Activated CD4-positive, alpha-beta T cell treated with anti-CD3 and anti-CD28 coated beads, Interleukin-2, amount 50 U/mL, for 24 hours (primary cell): Measurements from ENCODE around the gene CCT8L2.
"Not testable (repeated sequence)": the region's sequence is repeated elsewhere in the genome, so short reads cannot be mapped to it uniquely, and the experiment has no call there.

Experiments
- DNase-seq, 2 donors: peaks; one replicate each; pipeline ENCODE4 v3.0.0-alpha.2; 2020; ENCODE audit warnings: low read depth in 1 of 2, low spot score in 1 of 2

CCT8L2 gene

GRCh38 chr22:16592710-16593109 is at the start of gene CCT8L2:
TSS of gene CCT8L2 (minus strand) at chr22:16592810. CDS start at chr22:16592550, 260 bp downstream.
- not testable (repeated sequence) for DNase-seq

- DNase-seq, result not testable (repeated sequence)
Observed at GRCh38 chr22:16635442-16635841, 42.8 kb upstream of the CCT8L2 start.

- DNase-seq, result not testable (repeated sequence)
Observed at GRCh38 chr22:16634092-16634491, 41.5 kb upstream of the CCT8L2 start.

DNA sequence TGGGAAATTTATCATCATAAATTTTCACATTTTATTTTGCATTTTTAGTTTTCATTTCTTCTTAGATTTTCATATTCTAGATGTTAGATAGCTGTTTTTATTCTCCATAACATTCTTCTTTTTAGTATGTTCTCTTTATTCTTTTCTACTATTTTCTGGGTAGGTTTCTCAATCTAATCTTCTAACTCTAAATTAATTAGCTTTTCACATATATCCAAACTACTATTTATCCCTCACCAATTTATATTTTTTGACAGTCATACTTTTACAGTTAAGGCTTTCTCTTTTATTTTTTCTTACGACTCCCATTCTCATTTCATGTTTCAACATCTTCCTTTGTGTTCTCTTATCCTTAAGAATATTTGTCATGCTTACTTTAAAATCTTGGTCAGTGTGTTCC is 35.9 kb upstream of the CCT8L2 start:
- not testable (repeated sequence) for DNase-seq

DNA sequence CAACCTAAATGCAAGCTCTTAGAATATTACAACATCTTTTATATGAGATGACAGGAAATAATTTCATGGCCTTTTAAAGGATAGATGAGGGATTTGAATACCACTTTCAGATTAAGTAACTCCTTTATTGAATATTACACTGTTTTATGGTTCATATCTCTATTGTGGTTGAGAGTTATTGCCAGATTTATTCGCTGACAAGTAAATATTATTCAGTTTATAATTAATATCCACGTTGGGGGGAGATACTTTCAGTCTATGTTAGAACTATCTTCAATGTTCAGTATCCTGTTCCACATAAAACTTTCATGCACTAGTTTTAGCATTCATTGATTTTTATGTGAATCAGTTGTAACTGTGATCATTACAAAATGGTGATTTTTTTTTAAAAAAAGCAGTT is 32.4 kb upstream of the CCT8L2 start:
- not testable (repeated sequence) for DNase-seq

GRCh38 chr22:16623595-16623994 is 31.0 kb upstream of the CCT8L2 start:
- DNase-seq, result not testable (repeated sequence)

DNA sequence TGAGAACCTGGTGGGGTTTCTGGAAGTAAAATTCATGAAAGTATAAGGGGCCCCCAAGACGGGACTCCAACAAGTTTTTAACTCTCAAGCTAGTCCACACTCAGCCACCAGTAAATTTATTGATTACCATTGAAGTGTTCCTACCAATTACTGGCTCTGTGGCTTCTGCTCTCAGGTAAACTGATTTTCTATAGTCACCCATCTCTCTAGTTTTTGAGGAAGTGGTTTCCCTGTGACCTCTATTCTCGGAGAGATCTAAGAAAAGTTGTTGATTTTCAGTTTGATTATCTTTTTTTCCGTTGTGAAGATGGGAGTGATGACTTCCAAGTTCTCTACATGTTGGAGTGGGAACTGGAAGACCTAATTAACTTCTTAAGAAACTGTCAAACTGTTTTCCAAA is 24.9 kb upstream of the CCT8L2 start:
- DNase-seq, result not testable (repeated sequence)

- DNase-seq, result not testable (repeated sequence)
Observed at GRCh38 chr22:16616390-16616938, 23.9 kb upstream of the CCT8L2 start.

- DNase-seq, result not testable (repeated sequence)
Observed at GRCh38 chr22:16615606-16616245, 23.1 kb upstream of the CCT8L2 start.

GRCh38 chr22:16609548-16610261 is 17.1 kb upstream of the CCT8L2 start:
- DNase-seq, result no peak

DNA sequence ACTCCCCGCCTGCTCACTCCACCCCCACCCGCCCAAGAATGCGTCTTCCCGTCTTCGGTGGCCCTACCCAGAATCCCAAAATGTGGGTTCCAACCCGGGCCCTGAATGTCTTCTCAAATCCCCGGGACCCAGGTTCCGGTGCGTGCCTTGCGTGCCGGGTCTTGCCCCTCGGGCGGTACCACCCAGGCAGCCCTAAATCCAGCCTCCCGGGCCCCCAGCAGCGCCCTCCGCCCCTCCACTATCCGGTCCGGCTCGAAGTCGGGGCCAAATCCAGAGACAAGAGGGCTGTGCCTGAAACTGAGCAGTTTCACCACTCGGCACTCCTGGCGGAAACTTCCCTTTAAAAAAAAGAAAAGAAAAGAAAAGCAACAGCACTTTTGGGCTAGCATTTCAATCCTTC is 16.3 kb upstream of the CCT8L2 start:
- no peak for DNase-seq

DNA sequence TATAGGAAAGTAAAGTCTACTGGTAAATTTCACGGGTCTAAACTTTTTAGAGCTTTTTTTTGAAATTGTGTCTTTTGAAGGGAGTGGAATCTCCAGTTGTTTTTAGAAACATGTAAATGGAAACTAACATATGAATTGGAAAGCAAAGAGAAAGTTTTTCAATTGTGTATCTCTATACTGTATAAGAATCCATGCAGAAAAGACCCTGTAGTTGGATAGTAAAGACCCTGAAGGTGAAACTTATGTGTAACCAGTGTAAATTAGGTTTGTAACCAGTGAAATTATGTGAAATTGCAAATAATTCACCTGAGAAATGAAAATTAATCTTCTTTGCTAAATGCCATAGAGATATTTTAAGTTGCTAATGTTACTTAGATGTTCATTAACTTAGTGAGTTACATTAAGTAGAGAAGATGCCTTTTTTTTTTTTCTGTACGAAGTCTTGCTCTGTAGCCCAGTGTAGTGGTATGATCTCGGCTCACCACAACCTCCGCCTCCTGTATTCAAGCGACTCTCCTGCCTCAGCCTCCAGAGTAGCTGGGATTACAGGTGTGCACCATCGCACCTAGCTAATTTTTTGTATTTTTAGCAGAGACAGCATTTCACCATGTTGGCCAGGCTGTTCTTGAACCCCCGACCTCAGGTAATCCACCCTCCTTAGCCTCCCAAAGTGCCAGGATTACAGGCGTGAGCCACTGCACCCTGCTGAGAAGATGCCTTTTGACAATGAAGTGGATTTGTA is 11.8 kb upstream of the CCT8L2 start:
- not testable (repeated sequence) for DNase-seq

- not testable (repeated sequence) for DNase-seq
Observed at GRCh38 chr22:16603770-16604242, 11.2 kb upstream of the CCT8L2 start.

DNA sequence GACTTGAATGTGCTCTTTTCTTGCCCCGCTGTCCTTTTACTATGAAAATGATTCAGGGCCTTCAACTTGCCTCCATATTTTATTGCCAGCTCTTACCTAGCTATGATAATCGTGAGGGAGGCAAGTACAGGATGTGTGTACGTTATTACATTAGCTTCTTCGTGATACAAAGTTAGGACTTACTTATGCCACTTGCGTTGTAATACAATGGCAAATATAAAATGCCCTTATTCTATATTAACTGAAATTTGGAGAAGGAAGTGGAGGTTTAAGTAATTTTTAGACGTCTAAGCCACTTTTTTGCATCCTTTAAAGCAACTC is 10.8 kb upstream of the CCT8L2 start:
- no peak for DNase-seq

GRCh38 chr22:16602728-16603447 is 10.3 kb upstream of the CCT8L2 start:
- DNase-seq, result not testable (repeated sequence)

- DNase-seq, result not testable (repeated sequence)
Observed at GRCh38 chr22:16602224-16602727, 9.7 kb upstream of the CCT8L2 start.

DNA sequence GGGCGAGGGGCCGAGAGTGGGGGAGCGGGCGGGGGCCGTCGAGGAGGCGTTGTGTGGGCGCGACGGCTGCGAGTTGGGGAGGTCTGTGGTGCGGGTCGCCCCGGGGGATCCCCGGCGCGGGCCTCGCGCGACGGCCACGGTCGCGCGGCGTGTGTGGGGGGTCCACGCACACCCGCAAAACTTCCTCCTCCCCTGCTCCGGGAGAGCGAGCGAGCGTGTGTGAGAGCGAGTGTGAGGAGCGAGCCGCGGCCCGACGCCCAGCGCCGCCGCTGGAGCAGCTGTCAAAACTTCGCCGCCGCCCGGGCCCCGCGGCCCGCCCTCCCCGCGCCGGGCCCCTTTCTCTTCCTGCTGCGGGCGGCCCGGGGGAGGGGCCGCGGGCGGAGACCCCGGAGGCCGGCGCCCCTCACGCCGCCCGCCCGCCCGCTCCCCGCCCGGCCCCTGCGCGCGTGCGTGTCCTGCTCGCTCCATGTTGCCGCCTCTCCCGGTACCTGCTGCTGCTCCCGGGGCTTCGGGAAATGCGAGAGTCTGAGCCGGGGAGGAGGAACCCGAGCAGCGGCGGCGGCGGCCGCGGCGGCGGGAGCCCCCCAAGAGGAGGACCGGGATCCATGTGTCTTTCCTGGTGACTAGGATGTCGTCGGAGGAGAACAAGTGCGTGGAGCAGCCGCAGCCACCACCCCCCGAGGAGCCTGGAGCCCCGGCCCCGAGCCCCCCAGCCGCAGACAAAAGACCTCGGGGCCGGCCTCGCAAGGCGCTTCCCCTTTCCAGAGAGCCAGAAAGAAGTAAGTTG is 9.0 kb upstream of the CCT8L2 start:
- DNase-seq, result no peak

DNA sequence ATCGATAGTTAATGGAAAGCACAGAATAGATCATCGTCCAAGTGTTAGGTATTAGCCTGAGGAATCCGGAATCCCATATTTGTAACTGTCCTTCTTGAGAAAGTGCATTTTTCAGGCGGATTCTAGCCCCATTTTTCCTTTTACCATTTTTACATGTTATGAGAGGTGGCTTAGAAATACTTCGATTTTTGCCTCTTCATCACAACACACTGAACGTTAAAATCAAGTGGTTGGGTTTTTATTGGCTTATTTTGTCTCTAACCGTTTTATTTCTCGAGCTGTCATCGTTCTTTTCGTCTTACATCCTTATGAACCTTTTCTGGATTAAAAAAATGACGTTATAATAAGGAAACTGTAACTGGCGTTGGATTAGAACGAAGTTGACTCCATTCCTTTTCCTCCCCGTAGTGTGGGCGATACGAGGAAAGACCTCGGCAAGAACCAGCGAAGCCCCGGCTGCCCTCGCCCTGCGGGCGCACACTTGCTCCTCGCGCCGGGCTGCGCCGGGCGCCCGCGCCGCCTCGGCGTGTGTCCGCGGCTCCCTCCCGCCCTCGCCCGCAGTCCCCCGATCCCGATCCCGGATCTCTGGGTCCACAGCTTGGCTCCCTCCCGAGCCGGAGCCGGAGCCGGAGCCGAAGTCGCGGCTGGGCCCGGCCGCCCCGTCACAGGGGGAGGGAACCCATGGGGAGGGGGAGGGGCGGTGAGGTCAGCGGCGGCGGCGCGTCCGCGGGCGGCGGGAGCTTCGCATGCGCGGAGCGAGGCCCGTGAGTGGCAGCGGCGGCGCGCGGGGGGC is 8.2 kb upstream of the CCT8L2 start:
- DNase-seq, result not testable (repeated sequence)

DNA sequence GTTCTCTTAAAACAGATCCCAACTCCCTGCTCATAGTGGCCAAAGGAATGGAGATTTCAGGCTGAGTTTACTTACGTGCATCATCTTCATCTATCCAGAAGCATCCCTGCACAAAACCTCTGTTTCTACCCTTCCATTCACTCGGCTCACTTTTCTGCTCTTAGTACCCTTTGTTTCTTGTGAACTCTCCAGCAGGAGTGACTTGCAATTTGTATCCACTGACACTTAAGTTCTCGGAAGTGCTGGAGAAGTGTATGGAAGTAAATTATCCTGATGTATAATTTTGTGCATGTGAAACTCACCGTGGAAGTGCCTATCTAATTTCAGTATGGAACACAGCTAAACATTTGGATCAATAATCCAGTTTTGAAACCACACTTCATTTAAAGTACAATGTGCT is 7.0 kb upstream of the CCT8L2 start:
- DNase-seq, result not testable (repeated sequence)
